ENCODE measurements around the gene LDLRAD4.

Gene LDLRAD4

DNA sequence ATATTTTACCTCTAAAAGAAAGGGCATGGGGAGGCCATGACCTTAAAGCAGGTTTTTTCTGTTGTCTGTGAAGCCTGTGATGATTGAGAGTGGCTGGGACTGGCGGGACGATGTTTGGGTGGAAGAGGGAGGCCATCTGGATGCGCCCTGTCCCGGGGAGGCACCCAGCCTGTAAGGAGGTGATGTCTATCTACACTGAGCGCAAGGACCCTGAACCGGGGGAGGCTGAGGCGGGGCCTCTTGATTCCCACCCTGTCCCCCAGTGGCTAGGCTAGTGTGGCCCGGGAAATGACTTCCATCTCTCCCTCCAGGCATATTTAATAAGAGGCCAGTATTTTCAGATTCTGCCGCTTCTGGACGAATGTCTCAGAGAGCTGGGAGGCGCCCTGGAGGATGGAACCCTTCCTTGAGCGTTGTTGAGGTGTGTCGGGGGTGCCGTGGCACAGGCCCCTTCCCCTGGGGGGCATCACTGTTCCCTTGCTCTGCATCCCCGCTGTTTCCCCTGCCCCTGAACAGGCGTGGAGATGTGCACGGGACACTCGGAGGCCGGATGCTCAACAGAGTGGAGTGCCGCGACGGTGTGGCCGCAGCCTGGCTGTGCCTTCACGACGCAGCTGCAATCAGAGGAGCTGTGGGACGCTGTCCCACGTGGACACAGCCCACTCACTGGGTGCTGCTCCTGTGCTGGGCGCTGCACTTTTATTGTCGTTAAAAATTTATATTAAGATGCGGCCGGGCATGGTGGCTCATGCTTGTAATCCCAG is 185.4 kb downstream of the LDLRAD4 start:
- no peak for DNase-seq (ENCODE audit: low read depth, low spot score)

DNA sequence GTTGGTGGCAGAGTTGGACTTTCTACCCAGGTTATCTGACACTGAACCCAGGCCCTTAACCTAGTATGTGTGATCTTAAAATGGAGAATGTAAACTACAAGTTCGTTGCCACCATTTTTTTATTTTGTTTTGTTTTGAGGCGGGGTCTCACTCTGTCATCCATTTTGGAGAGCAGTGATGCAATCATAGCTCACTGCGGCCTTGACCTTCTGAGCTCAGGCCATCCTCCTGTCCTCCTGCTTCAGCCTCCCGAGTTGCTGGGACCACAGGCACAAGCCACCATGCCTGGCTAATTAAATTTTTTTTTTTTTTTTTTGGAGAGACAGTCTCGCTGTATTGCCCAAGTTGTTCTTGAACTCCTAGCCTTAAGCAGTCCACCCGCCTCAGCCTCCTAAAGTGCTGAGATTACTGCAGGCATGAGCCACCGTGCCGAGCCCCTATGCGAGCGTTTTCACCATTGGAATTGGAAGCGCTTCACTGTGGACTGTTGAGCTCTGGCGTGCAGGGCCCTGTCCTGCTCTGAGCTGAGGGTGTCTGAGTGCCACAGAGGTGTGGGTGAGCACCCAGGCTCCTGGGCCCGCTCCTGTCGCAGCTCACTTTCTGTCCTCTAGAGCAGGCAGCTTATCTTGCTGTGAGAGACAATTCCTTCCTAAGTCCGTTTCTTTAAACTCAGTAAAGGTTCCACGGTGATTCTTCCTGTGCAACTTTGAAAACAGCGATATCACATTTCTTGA is 186.9 kb downstream of the LDLRAD4 start:
- DNase-seq (ENCODE audit: low read depth, low spot score), result no peak

DNA sequence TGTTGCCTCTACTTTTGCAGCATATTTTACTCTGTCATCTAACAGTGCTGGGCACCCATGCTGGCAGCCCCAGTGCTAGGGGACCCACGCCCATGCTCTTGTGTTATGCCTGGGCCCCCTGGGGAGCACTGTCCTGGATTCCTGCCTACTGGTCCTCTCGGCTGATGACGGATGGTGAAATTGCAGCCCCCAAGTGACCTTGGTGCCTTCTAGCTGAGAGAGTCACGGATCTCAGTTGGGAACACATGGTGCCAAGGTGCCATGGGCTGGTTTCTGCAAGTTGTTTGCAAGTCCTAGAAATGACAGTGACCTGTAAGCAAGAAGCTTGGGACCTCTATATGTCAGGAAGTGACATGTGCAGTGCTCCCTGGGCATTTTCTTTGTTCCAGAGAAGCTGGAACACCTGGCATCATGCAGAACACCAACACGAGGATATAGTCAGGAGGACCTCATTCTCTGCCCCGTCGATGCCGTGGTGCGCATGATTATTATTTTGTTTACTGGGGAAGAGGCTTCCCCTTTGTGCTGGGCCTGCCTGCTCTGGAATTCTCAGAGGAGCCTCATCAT is 187.6 kb downstream of the LDLRAD4 start:
- no peak for DNase-seq (ENCODE audit: low read depth, low spot score)

DNA sequence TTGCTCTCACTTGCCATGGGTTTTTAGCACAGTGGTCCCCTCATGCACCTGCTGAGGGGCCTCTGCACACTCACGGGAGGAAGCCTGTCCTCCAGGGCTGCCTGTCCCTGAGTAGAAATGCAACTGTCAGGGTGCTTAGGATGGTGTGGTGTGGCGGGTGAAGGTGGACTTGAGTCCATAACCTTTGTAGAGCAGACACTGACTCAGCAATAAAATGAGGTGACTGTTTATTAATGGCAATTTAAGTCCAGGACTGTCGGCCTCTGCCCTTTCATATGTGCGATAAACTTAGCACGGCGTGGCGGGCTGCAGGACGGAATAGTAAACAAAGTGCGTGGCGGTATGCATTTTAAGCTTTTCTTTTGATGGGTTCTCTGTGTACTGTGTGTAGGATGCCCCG is 188.2 kb downstream of the LDLRAD4 start:
- DNase-seq (ENCODE audit: low read depth, low spot score), result no peak

DNA sequence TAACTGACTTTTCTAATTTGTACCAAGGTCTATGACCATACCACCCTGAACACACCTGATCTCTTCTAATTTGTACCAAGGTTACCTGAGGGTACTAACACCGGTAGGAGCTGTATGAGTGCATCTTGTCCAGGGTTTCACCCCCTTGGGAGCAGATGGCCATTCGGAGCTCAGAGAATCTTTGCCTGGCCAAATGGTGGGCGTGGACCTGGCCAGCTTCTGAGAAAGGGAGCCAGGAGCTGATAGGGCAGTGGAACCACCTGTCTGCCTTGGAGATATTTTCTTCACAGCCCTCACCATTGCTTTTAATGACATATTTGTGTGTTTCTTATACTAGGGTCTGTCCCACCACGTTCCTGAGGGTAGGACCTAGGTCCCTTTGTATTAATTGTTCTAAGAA is 188.9 kb downstream of the LDLRAD4 start:
- DNase-seq (ENCODE audit: low read depth, low spot score), result no peak

DNA sequence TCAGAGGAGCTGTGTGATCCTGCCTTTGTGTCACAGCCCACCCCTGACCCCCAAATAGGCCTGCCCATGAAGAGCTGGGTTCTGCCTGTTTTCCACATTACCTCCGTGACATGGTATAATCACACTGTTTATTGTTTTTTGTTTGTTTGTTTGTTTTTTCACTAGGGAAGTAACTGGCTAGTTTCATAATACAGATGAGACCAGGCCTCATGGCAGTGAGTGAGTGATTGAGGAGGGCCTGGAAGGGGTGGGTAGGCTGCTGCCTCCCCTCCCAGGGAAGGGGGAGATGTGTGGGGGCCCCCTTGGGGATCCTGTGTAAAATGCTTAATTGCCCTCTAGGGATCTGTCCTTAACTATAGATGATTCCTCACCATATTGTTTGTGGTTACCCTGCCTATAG is 190.5 kb downstream of the LDLRAD4 start:
- DNase-seq (ENCODE audit: low read depth, low spot score), result no peak

DNA sequence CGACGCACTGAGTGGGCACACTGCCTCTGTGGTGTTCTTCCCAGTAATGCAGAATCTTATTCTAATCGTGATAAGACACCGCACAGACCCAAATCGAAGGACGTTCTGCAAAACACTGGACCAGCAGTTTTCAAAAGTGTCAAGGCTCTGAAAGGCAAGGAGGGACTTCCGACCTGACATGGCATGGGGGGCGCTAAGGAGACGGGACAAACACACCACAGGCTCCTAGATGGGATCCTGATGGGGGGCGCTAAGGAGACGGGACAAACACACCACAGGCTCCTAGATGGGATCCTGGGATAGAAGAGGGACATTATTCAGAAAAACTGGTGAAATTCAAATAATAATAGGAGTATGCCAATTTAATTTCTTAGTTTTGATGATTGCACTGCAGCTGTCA is 191.4 kb downstream of the LDLRAD4 start:
- no peak for DNase-seq (ENCODE audit: low read depth, low spot score)

DNA sequence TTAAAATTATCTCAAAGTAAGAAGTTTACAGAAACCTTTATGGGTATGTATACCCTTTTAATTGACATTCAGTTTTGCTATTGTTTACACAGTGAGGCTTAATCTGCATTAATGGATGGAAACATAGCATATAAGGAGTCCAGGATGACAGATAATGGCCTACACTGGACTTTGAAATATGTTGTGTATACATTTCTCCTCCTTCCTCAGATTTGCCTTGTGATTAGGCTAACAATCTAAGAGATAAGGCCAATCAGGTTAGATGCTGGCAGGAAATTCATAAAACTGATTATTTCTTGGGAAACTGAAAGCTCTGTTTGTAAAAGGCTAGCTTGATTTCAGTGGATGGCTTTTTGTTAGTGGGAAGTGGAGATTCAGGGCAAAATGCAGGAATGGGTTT is 191.9 kb downstream of the LDLRAD4 start:
- no peak for DNase-seq (ENCODE audit: low read depth, low spot score)

DNA sequence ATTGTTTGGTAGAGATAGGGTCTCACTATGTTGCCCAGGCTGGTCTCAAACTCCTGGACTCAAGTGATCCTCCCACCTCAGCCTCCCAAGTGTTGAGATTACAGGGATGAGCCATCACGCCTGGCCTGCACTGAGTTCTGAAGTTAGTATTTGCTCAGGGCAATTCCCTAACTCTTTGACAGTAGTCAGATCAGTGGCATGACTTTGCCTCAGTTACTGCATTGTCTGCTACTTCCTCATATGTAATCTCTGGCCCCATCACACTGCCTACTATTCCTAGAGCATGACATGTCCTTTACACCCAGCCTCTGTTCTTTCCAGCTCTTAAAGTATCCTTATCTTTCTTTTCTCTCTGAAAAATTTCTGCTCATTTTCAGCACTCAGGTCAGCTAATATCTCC is 193.5 kb downstream of the LDLRAD4 start:
- DNase-seq (ENCODE audit: low read depth, low spot score), result no peak

DNA sequence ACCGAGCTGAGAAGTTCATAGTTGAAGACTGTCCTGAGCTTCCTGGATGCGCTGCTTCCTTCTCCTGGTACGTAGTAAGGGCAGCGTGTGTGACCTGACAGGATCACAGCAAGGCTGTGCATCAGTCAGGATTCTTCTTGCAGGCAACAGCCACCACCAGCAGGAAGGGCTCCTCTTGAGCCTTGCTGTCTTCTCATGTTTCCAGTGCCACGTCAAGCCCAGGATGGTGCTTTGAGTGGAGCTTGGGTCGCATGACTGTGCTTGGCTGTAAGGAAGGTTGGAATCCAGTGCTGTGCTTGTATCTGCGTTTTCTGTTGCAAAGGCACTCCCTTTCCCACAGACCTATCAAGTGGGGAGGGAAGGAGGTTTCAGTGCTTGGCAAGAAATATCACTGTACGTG is 194.3 kb downstream of the LDLRAD4 start:
- no peak for DNase-seq (ENCODE audit: low read depth, low spot score)

DNA sequence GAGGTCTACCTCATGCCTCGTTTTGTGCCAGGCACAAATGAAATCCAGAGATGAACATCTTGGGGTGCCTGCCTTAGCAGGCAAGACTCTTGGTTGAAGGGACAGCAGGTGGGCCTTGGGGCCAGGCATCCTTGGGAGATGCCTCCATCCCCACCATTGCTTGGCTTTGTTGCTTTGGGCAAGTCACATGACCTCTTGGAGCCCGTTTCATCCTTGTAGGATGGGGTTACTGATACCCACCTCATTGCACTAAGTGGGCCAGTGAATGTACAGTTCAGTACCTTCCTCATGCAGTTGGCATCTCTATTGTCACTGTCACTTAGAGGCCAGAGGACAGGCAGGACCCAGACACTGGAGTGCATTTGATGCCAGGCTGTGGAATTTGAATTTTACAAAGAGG is 195.5 kb downstream of the LDLRAD4 start:
- no peak for DNase-seq (ENCODE audit: low read depth, low spot score)

DNA sequence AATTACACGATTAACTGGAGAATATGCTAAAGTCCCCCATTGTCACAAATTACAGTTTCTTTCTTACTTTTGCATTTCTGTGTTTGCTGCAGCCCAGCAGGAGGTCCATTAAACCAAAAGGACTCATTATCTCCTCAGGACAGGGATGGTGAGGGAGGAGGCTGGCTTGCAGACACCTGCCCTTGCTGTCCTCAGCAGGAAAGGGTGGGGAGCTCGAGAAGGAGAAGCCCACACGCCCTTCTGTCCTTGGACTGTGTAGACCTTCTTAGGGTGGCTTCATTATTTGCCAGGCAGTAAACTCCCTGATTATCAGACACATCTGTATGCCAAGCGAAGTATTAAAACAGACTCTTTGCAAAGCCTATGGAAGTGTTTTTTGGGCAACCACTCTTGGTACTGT is 196.0 kb downstream of the LDLRAD4 start:
- DNase-seq (ENCODE audit: low read depth, low spot score), result no peak

DNA sequence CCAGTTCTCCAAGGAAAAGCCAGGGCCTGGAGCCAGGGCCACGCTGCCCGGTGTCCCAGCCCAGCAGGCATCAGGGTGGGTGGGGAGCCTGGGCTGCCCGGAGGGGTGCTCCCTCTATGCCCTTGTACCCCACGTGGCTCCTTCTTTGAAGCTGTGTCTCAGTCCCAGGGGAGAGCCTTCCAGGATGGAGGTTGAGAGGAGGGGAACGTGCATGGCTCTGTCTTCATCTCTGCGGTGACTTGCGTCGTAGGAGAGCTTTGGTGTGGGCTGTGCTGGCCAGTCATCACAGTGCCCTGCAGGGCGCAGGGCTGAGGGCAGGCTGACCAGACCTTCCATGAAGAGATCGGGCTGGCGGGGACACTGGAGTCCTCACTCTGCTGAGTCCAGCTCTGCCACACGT is 197.2 kb downstream of the LDLRAD4 start:
- DNase-seq (ENCODE audit: low read depth, low spot score), result no peak

DNA sequence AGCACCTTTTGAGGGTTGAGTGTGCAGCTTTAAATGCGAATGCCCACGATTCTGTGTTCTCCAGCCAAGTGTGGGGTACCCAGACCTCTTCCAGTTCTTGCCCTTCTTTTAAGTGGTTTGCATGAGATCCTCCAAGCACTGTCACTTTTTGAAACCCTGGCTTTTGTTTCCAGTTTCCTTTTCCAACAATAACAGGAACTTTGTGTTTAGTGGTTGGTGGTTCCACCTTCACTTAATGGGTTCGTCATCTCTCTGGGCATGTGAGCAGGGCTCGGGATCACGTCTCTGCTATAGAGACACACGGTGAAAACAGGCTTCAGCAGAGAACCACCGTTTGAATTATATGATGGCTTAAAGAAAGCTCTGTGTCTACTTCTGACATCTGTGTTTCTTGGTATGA is 197.6 kb downstream of the LDLRAD4 start:
- no peak for DNase-seq (ENCODE audit: low read depth, low spot score)

DNA sequence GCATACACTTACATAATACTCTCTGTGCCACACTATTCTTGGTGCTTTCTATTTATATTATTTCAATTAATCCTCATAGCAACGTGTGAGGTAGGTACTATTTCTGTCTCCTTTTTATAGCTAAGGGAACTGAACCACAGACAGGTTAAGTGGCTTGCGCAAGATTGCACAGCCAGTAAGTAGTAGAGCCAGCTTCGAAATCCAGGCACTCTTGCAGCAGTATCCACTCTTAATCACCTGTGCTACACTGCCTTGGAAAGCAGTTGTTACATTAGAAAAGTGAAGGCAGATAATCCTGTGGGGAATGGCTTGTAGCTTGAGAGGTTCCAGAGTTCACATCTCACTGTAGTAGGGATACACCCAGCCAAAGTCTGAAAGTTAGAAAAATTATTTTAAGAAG is 198.3 kb downstream of the LDLRAD4 start:
- DNase-seq (ENCODE audit: low read depth, low spot score), result no peak

DNA sequence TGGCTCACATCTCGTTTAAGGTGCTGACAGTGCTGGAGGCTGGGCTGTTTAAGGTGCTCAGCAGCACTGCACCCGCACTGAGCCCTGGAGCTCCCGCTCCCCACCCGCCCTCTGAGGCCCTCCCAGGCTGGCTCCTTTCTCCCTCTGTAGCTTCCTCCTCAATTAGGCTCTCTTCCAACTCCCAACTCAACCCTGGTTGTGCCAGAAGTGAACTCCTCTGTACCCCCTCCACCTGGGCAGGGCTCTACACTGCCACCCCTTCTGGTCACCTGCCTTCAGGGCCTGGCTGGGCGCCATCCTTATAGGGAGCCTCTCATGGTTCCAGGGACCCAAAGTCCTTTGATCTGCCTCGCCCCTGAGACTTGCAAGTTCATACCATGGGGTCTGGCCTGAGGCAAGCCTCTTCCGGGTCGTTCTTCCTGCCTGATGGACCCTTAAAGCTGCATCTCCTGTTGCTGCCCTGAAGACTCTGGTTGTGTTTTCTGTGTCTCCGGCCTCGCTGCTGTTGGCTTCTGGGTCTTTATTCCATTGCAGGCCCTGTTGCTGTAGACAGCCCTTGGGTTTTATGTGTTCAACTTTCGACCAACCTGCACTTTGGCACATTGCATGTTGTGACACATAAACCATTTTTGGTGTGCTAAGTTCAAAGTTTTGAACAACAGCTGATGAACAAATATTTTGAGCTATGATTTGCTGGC is 199.6 kb downstream of the LDLRAD4 start:
- DNase-seq (ENCODE audit: low read depth, low spot score), result no peak

DNA sequence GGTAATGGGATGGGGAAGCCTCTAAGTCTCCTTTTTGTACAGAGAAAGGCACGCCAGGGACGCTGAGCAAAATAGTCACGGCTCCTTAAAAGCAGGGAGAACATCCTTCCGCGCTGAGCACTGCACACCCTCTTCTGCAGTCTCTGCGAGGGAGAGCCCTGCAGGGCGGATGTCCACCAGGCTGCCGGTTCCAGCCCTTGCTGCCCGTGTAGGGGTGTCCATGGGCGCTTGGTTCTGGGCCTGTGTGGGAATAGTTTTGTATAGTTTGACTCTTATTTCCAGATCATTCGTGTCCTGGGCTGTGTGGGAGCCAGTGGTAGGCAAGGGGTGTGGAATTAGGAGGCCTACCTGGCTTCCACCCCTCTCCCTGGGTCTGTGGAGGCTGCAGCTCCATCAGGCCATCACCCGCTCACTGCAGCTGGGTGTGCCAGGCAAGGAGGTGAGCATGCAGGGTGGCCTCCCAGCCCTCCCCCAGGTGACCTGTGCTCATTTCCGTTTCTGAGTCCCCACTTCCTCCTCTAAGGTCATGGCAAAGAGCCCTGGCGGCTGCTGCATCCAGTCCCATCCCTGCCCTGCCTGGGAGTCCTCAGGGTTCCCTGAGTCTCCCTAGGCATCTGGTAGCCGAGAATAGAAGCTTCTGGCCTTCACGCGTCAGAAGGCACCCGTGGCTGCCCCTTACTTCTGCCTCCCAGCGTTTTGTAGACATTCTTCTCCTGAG is 202.6 kb downstream of the LDLRAD4 start:
- DNase-seq (ENCODE audit: low read depth, low spot score), result no peak

DNA sequence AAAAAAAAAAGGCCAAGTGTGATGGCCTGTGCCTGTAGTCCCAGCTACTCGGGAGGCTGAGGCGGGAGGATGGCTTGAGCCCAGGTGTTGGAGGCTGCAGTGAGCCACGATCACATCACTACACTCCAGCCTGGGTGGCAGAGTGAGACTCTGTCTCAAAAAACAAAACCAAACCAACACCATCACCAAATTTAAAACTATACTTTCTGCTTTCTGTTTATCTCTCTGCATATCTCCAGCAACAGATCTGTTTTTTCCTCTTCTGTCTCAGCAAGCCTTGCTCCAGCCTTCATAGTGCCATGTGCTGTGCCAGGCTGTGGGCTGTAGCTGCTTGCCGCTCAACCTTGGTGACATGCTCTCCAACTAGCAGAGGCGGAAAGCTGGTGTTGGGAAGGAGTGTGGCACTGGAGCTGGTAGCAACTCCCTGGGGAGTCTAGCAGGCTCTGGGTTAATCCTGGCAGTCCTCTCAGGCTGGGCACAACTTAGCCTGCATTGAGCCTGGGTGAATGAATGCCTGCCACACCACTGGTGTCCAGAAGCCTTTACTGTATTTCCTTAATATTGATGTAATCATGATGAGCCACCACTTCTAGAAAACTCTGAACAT is 204.1 kb downstream of the LDLRAD4 start:
- DNase-seq (ENCODE audit: low read depth, low spot score), result no peak

DNA sequence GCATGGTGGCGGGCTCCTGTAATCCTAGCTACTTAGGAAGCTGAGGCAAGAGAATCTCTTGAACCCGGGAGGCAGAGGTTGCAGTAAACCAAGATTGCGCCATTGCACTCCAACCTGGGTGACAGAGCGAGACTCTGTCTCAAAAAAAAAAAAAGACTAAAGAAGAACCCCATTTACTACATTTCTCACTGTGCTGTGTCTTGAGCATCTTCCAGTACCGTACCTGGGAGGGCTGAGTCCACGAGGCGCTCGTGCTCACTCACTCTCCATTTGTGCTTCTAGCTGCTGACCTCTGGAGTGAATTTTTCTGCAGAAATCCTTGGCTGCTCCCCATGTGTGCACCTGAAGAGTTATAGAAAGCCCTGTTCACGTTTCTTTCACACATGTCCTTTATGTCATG is 204.8 kb downstream of the LDLRAD4 start:
- no peak for DNase-seq (ENCODE audit: low read depth, low spot score)

DNA sequence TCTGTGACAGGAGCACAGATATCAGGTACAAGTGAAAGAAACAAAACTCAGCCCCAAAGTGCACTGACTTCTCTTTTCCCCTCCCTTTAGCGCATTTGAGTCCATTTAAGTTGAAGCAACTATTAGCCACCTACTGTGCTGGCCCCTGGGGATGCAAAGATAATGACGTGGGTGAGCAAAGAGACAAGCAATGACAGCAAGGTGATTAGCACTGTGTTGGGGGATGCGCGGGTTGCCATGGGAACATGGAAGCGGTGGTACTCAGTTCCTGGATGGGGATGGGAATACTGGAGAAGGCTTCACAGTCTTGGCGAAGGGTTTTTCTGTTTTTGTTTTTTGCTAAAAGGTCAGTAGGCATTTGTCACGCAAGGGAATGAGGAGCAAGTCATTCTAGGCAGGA is 205.8 kb downstream of the LDLRAD4 start:
- DNase-seq (ENCODE audit: low read depth, low spot score), result no peak

DNA sequence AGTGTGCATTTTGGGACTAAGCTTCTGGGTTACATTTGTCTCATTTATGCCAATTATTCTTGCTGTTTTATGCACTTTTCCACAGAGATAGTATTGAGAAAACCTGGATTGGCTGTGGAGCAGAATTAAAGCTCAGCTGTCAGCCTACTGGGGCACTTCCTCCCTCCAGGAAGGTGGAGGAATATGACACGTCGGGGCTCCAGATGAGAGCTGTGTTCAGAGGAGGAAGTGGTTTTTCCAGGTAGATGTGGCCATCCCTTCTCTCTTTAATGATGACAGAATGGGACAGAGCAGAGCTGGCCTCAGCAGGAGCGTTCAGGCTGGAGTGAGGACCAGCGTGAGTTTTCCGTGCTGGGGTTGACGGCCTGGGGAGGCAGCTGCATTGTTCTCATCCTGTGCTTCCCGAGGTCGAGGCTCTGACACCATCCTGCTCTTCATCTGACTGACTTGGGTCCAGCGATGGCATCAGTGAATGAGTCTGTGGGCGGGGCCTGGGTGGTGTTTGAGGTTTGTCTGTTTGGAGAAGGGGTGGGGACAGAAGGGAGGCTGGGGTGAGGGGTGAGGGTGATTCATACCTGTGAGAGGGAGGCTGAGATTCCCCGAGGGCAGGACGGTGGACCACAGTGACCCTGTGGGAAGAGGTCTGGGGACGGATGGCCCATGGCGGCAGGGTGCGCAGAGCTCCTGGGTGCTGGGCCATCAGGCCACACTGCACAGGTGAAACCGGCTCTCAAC is 207.0 kb downstream of the LDLRAD4 start:
- DNase-seq (ENCODE audit: low read depth, low spot score), result no peak
